CD4-positive, alpha-beta T cell treated with Interleukin-15 for 1 hour (primary cell): ENCODE data around the gene ELOVL1.

ENCODE experiments used
- DNase-seq: peaks from one replicate; pipeline ENCODE4 v3.0.0-alpha.2; 2020

ELOVL1 gene

DNA sequence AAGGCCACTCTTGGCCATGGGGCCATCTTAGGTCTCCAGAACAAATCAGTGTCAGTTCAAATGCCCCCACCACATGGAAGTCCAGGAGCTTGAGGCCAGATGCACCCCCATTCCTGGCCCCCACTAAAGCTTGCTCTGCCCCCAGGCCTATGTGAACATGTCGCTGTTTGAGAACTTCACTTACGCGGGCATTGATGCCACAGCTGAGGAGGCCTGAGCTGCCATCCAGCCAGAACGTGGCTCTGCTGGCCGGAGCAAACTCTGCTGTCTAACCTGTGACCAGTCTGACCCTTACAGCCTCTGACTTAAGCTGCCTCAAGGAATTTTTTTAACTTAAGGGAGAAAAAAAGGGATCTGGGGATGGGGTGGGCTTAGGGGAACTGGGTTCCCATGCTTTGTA lies 45.3 kb downstream of the ELOVL1 start:
- no peak for DNase-seq

DNA sequence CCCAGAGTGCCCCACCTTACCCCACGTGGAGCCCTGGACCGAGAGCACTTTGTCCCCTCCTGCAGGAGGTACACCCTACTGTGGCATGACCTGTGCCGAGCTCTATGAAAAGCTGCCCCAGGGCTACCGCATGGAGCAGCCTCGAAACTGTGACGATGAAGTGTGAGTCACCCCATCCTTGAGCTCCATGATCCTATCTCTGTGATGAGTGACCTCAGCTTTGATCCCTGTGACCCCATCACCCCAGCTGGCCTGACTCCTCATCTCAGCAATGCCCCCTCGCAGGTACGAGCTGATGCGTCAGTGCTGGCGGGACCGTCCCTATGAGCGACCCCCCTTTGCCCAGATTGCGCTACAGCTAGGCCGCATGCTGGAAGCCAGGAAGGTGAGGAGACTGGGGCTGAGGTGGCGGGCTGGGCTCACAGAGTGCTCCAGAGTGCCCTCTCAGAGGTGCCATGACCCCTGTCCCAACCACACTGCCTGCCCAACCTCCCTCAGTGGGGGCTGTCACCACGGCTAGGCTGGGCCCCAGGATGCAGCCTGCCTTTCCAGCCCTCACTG lies 46.4 kb downstream of the ELOVL1 start:
- no peak for DNase-seq

DNA sequence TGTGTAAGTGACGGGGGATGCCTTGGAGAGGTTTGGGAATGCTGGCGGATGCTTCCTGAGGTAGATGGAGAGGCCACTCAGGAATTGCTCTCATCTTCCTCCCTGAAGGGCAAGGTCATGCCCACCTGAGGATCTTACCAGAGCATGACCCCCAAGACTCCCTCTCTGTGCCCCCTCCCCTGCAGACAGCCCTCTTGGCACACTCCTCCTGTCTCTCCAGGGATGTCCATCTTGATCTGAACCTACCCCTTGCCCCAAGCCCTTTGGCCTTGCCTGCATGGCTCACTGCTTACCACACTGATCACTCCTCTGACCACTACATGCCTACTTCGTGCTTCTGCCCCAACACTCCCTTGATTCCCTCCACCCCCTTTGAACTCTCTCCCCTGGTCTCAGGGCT lies 48.0 kb downstream of the ELOVL1 start:
- no peak for DNase-seq

DNA sequence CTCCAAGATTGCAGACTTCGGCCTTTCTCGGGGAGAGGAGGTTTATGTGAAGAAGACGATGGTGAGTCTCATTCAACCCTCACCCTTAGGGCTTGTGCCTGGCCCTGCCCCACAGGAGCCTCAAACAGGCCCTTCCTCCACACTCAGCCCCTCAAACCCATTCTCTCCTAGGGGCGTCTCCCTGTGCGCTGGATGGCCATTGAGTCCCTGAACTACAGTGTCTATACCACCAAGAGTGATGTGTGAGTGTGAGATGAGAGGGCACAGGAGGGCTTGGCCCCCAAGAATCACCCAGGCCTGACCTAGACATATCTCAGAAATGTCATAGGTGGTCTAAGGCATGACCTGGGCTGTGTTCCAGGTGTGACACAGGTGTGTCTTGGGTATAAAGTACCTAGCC lies 48.5 kb downstream of the ELOVL1 start:
- no peak for DNase-seq

DNA sequence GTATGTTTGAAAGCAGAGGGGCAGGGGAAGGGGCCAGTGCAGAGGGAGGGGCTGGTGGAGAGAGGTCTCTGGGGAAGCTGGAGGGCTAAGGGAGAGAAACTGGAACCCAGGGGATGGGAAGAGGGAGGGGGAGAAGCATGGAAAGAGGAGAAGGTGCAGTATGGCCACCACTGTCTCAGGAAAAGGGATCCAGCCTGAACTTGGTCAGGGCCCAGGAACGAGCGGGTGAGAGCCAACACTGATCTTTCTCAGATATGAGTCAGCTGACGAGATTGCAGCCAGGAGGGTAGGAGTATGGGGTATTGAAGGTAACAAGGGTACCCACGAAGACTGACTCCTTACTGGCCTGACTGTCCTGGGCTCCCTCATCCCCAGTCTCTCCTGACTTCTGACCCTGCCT lies 49.0 kb downstream of the ELOVL1 start:
- no peak for DNase-seq

DNA sequence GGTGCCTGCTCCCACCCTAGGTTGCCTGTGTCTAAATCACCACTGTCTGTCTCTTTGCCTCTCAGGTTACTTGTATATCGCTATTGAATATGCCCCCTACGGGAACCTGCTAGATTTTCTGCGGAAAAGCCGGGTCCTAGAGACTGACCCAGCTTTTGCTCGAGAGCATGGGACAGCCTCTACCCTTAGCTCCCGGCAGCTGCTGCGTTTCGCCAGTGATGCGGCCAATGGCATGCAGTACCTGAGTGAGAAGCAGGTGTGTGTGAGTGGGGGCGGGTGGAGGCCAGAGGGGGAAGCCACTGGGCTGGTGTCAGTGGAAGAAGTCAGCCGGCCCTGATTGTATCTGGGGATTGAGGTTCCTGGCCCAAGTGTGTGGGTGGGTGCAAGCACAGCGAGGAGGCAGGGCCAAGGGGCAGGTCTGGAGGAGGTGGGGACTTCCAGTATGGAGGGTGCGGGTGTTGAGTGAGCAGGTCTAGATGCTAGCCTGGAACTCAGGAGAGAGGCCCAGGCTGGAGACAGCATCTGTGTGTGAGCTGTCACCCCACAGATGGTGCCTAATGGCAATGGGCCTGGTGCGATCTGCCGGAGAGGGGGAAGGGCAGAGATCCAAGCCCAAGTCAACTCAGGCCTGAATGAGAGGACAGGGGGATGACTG lies 49.9 kb downstream of the ELOVL1 start:
- DNase-seq: no peak

DNA sequence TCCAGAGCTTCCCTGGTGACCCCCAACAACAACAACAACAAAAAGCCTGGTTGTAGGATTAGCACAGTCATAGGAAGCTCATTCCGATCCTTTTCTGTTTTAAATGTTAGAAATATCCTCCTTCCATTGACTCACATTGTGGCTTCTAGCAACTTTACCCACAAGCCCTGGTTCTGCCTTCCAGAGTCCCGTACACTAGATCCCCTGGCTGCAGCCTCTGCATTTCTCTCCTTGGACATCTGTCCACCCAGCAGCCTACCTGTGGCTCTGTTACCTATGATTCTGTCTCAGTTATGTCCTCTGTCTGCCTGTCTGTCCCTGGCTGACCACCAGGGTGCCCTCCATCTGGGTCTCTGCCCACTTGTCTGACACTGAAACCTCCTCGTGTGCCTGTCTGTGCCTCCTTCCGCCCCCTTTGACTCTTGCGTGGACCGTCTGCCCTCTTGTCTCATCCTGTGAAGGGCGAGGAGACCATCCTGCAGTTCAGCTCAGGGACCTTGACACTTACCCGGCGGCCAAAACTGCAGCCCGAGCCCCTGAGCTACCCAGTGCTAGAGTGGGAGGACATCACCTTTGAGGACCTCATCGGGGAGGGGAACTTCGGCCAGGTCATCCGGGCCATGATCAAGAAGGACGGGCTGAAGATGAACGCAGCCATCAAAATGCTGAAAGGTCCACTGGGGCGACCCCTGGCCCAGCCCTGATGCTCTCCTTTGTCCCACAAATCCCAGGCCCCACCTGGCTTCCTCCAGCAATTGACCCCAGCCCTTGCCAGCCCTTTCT lies 50.9 kb downstream of the ELOVL1 start:
- no peak for DNase-seq

GRCh38 chr1:43315963-43316737 lies 51.7 kb downstream of the ELOVL1 start:
- DNase-seq: no peak

DNA sequence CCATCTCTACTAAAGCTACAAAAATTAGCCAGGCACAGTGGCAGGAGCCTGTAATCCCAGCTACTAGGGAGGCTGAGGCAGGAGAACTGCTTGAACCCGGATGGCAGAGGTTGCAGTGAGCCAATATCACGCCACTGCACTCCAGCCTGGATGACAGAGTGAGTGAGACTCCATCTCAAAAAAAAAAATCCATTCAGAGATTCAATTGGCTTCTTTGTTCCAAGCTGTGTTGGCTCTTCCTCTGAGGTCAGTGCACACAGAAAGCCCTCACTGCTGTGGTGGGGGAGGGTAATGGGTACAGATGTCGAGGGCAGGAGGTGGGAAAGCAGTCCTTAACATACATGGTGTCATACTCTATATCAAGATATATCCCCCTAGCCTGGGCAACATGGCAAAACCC lies 52.3 kb downstream of the ELOVL1 start:
- DNase-seq: no peak

- DNase-seq: no peak
These were observed 53.6 kb downstream of the ELOVL1 start for GRCh38 chr1:43314233-43314632.

GRCh38 chr1:43313771-43314170 lies 54.0 kb downstream of the ELOVL1 start:
- DNase-seq: no peak
